HPDE6-E6E7 (cell line): ENCODE results near the gene SLC25A45.
"Not testable (repeated sequence)": the region's sequence is repeated elsewhere in the genome, so short reads cannot be mapped to it uniquely, and the experiment has no call there.

Source experiments
- DNase-seq: peaks from one replicate; pipeline ENCODE4 v3.0.0; 2011; ENCODE audit warnings: missing footprints; ENCODE audit errors: extremely low spot score

The SLC25A45 gene

DNA sequence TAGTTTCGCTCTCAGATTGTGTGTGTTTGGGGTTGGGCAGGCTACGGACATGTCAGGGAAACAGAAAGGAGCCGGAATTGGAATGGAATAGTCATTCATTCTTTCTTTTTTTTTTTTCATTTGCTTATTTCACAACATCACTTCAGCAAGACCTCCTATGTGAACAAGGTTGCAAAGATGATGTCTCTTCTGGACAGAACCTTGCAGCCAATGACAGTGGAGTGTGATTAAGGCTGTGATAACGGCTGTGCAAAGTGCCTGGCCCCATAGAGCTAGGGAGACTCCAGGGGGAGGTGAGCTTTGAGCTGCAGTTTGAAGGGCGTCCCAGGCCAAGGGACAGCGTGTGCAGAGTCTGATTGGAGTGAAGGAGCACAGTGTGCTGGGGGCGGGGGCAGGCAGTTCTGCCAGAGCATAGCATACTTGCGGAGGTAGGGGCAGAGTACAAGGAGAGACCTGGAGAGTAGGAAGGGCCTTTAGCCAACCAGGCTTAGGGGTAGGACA, 24.5 kb downstream of the SLC25A45 start:
- no peak for DNase-seq

DNA sequence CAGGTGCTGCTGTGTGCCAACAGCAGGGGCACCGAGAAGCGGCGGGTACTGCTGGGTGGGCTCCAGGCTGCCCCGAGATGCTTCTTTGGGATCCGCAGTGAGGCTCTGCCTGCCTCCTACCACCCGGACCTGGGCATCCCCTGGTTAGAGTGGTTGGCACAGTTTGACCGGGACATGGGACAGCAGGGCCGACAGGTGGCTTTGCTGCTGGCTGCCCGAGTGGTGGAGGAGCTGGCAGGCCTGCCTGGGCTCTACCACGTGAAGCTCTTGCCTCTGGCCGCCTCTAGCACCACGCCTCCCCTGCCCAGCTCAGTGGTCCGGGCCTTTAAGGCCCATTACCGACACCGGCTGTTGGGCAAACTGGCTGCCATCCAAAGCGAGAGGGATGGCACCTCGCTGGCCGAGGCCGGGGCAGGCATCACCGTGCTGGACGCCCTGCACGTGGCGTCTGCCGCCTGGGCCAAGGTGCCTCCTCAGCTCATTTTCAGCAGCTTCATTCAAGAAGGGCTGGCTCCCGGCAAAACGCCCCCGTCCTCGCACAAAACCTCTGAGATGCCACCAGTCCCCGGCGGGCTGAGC, 26.0 kb downstream of the SLC25A45 start:
- DNase-seq = no peak

DNA sequence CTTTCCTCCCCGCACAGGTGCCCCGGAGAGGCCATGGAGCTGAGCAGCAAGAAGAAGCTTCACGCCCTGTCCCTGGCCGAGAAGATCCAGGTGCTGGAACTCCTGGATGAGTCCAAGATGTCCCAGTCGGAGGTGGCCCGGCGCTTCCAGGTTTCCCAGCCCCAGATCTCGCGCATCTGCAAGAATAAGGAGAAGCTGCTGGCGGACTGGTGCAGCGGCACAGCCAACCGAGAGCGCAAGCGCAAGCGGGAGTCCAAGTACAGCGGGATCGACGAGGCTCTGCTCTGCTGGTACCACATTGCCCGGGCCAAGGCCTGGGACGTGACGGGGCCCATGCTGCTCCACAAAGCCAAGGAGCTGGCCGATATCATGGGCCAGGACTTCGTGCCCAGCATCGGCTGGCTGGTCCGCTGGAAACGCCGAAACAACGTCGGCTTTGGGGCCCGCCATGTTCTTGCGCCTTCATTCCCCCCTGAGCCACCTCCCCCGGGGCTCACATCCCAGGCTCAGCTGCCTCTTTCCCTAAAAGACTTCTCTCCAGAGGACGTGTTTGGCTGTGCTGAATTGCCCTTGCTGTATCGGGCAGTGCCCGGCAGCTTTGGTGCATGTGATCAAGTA, 26.6 kb downstream of the SLC25A45 start:
- DNase-seq = no peak

DNA sequence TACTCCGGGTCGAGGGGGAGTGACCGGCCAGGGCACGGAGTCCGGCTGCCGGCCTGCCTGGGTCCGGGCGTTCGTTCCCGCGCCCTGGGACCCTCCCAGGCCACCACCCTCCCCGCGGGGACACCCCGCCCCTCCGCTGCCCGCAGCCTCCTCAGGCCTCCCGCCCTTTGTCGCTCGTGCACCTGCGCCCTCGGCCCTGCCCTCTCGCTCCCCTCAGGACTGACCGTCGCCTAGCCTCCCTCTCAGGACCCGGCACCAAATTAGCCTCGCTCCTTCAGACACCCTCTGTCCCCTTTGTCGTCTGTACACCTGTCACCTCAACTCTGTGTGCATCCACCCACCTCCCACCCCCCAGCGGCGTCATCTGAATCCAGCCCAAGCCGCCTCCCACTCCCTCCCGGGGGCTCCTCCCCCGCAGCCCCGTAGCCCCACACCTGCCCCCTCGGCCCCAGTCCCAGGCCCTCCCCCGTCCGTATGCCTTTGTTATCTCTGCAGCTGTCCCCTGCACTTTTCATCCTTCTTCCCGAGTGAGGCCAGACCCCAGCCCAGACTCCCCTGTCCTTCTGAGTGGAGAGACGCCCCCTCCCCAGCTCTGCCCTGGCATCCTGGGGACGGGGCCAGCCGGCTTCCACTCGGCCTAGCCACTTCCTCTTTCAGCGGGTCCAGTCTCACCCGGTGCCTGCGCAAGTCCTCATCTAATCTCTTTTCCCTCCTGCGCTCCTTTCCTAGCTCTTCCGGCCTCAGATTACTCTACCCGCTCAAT, 27.3 kb downstream of the SLC25A45 start:
- DNase-seq = no peak

DNA sequence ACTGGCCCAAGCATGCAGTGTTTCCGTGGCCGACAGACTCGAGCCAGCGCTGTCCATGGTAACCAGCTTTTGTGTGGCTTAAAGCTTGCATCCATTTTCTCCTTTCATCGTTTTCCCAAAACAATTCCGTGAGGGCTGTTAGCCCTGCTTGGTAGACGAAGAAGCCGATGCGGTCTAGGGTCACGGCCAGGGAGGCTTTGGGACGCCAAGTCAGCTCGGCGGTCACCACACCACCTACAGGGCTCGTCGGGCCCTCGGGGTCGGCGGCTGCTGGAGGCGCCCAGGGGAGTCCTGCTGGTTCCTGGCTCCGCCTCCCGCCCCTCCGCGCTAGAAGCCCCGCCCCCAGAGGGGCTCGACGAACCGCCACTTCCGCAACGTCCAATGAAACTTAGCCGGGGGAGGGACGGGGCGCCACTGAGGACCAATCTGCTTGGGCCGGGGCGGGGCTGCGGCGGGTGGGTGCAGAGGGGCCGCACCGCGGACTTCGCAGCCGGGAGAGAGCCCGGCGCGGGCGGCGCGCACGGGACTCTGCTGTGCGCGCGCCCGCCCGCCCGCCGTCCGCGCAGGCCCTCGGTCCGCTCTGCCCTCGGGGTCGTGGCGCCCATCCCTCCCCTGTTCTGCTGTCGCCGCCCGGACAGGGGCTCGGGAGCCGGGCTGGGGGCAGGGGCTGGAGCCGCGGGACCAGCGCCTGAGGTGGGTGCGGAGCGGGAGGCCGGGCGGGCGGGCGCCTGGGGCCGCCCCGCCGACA, 28.0 kb downstream of the SLC25A45 start, which contains the start of gene TIGD3:
TSS of gene TIGD3 (plus strand) at position 487 of the 748 bp plus-strand sequence. CDS start 1,058 bp downstream, outside the sequence.
- peak; percentile 98 for DNase-seq

DNA sequence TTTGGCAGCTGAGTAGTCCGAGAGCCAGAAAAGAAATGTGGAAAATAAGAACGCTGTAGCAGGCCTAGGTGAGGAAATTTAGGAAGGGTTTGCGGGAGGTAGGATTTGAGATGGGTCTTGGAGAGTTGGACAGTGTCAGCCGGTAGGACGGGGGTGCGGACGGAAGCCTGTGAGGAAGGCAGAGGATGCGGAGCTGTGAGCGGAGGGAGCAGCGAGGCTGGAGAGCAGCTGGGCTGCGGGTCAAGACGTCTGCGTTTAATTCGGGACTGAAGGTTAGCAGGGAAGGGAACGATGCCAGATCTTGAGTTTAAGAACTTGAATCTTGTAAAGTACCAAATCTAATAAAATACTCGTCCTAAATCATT, 28.6 kb downstream of the SLC25A45 start:
- no peak for DNase-seq

DNA sequence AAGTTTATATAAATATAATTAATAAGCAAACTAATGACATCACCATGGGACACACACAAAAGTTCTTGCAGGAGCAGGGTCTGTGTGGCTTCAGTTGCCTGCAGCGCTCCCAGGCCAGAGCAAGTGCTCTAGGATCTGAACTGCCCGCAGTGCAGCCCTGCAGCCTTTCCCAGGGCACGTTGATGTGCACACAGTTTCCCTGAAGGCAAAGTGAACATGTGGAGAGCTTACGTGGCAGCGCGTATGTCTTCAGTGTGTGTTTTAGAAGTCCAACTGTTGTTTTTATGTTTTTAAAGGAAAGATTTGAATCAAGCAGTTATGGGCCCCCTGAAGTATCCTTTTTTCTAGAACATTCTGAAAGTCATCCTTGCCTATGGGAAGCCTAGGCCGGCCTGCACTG, 29.1 kb downstream of the SLC25A45 start:
- DNase-seq = no peak

DNA sequence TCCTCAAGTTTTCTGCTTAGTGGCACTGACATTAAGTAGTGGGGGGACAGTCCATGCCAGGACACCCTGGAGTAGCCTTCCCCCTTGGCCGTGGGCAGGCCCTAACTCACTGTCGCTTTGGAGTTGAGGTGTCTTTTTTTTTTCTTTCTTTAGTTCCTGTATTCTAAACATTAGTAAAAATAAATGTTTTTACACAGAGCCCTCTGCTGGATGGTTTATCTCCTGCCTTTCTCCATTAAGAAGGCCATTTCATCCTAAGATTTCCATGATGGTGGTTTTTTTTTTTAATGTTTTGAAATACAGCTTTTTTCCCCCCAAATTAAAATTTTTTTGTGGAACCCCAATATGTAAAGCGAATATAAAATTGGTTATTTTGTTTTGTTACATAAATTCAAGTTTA, 29.7 kb downstream of the SLC25A45 start:
- DNase-seq = no peak

DNA sequence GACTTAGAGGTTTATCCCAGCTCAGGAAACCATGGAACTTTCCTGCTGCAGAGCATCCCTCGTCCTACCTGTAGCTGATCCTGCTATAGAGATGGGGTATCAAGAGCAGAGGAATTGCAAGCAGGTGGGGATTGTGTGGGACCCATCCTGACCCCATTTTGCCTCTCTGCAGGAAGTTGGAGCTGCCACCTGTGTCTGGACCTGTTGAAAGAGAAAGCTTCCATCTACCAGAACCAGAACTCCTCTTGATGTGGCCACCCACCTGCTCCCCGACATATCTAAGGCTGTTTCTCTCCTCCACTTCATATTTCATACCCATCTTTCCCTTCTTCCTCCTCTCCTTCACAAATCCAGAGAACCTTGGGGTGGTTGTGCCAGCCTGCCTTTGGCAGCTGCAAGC, 30.9 kb downstream of the SLC25A45 start:
- no peak for DNase-seq

DNA sequence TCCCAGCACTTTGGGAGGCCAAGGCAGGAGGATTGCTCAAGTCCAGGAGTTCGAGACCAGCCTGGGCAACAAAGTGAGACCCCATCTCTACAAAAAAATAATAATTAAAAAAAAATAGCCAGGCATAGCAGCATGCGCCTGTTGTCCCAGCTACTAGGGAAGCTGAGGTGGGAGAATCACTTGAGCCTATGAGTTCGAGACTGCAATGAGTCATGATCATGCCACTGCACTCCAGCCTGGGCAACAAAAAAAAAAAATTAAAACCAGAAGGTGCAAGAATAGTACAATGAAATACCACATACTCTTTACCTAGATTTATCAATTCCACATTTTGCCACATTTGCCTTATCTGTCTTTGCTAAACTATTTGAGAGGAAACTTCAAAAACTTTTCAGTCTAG, 40.6 kb downstream of the SLC25A45 start:
- DNase-seq = no peak

DNA sequence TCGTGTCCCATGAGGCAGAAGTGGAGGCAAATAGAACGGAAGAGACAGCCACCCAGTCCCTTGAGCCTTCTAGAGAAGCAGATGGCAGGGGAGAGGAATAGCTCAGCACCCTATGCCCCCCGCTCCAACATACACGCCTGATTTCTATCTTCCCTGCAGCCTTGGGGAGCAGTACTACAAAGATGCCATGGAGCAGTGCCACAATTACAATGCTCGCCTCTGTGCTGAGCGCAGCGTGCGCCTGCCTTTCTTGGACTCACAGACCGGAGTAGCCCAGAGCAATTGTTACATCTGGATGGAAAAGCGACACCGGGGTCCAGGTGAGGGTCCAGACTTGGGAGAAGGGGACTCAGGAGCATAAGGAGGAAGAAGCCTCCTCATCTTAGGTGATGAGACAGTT, 42.2 kb downstream of the SLC25A45 start:
- DNase-seq = no peak

DNA sequence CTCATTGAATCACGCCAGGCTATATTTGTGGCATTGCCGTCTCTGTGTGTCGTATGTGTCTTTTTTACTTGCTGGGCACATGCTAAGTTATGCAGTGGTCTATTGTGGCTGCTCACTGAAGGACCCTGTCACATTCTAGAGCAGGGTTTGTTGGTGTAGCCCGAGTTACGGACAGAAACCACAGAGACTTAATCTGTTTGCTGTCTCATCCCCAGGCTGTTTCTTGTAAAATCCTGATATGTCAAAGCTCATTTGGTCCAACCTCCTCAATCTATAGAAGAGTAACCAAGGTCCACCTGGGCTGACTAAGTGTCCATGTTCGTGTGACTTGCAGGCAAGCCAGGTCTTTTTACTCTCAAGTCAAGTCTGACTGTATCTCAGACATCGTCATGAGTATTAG, 43.8 kb downstream of the SLC25A45 start:
- no peak for DNase-seq

DNA sequence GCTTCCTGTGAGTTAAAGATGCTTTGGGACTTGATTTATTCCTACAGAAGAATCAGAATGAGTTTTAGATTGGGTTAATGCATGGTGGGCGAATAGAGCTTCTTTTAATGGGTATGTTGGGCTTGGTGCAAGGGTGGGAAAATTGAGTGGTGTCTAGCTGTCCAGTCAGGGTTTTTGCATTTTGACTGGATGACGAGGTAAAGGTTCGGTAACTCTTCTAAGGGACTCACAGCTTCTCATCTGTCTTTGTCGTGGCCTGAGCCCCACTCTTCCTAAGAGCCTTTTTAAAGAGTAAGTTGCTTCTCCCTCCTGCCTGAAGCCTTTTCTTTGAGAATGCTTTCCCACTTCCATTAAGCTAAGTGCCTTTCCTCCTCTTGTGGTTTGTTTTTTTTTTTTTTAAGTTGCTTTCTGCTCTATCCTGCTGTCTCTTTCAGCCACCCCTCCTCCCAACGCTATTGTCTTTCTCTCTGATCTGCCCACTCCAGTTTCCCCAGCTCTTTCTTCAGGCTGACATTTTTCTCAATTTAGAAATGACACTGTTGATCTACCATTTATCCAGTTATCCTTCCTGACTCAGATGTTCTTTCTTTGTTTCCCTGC, 47.6 kb downstream of the SLC25A45 start:
- no peak for DNase-seq

DNA sequence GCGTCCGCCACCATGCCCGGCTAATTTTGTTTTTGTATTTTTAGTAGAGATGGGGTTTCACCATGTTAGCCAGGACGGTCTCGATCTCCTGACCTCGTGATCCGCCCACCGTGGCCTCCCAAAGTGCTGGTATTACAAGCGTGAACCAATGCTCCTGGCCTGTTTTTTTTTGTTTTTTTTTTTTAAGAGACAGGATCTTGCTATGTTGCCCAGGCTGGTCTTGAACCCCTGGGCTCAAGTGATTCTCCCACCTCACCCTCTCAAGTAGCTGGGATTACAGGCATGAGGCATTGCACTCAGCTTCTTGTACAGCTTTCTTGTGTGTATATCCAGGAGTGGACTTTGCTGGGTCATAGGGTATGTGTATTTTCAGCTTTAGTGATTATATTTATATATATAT, 49.9 kb downstream of the SLC25A45 start:
- DNase-seq = not testable (repeated sequence)

DNA sequence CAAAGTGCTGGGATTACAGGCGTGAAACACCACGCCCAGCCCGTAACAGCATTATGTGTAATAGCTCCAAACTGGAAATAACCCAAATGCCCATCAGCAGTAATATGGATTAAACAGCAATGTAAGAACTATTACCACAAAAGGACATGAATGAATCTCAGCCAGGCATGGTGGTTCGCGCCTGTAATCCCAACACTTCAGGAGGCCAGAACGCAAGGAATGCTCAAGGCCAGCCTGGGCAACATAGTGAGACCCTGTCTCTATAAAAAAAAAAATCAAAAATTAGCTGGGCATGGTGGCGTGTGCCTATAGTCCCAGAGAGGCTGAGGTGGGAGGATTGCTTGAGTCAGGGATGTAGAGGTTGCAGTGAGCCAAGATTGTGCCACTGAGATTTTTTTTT, 51.9 kb downstream of the SLC25A45 start:
- DNase-seq = no peak

DNA sequence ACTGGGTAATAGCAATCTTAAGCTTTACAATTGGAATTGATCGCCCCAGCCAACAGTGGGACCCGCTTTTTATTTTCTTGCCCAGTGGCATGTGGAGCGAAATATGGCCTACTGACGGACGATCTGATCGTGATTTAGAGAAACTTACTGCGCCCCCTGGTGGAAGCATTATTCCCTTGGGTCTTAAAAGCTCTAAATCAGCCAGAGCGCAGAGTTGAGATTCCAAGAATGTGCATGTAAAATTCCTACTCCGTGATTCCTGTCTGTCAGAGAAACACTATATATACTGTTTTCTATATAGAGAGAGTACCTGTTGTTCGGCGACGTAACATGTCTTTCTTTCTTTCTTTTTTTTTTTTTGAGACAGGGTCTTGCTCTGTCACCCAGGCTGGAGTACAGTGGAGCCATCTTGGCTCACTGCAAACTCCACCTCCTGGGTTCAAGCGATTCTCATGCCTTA, 52.5 kb downstream of the SLC25A45 start:
- peak; percentile 56 for DNase-seq

DNA sequence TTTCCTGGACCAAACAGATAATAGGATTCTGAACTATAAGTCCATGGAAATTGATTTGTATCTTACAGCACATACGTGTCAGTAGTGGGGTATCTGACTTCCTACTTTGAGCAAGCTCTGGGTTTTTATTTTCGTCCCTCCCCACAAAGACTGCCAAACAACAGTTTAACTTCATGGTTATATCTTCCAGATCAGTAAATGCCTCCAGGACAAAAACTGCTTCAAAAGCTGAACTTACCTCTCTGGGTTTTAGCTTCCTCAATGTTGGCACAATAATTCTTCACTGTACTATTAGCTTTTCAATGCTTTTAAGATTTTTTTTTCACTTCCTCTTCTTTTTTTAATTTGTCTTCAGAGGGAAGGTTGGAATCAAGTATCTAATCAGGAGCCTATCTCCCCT, 53.0 kb downstream of the SLC25A45 start:
- no peak for DNase-seq

DNA sequence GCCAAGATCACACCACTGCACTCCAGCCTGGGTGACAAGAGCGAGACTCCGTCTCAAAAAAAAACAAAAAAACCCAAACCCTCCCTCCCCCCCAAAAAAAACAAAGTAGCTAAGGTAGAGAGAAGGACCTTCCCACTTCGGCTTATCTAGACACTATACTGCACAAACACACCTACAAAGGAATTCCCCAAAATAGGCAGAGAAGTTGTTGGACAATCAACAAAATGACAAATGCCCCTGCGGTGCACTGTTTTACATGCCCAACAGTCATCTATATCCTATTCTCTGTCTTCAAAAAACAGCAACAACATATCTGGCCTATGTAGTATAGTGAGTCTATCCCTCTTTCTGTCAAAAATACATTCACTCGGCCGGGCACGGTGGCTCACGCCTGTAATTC, 55.4 kb downstream of the SLC25A45 start:
- no peak for DNase-seq

DNA sequence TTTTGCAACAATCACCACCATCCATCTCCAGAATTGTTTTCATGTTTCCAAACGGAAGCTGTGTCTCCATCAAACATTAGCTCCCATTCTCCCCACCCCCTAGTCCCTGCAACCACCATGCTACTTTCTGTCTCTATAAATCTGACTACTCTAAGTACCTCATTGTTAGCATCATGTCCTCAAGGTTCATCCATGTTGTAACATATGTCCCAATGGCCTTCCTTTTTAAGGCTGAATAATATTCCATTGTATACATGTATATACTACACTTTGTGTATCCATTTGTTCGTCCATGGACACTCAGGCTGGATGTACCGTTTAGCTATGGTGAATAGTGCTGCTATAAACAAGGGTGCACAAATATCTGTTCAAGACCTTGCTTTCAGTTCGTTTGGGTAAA, 57.0 kb downstream of the SLC25A45 start:
- DNase-seq = no peak
